GM10248 (cell line): ENCODE data around the gene RAC2.
"Not testable (repeated sequence)": the region's sequence is repeated elsewhere in the genome, so short reads cannot be mapped to it uniquely, and the experiment has no call there.

Source experiments
- CTCF ChIA-PET: fragments of 300-600 bp; sonication (Branson Sonifier 250); formaldehyde crosslinking; extraction: SDS; loops from one replicate; lab custom pipeline; 2021; ENCODE audit warnings: antibody characterized with exemption; lab: Yijun Ruan, JAX
- POLR2A ChIA-PET: fragments of 350-650 bp; sonication (Branson Sonifier 250); formaldehyde crosslinking; extraction: SDS; loops from one replicate; lab custom pipeline; 2020; ENCODE audit warnings: antibody characterized with exemption; lab: Yijun Ruan, JAX
- DNase-seq: peaks from one replicate; pipeline ENCODE4 v3.0.0; 2012; ENCODE audit errors: extremely low spot score
- TF ChIP-seq, protein P1 (sequence below): IDR thresholded peaks from 2 replicates; pipeline ENCODE4 v1.5.1; 2012; ENCODE audit warnings: mild to moderate bottlenecking, low read depth; ENCODE audit errors: extremely low read depth, missing control alignments, control extremely low read depth

The RAC2 gene

DNA sequence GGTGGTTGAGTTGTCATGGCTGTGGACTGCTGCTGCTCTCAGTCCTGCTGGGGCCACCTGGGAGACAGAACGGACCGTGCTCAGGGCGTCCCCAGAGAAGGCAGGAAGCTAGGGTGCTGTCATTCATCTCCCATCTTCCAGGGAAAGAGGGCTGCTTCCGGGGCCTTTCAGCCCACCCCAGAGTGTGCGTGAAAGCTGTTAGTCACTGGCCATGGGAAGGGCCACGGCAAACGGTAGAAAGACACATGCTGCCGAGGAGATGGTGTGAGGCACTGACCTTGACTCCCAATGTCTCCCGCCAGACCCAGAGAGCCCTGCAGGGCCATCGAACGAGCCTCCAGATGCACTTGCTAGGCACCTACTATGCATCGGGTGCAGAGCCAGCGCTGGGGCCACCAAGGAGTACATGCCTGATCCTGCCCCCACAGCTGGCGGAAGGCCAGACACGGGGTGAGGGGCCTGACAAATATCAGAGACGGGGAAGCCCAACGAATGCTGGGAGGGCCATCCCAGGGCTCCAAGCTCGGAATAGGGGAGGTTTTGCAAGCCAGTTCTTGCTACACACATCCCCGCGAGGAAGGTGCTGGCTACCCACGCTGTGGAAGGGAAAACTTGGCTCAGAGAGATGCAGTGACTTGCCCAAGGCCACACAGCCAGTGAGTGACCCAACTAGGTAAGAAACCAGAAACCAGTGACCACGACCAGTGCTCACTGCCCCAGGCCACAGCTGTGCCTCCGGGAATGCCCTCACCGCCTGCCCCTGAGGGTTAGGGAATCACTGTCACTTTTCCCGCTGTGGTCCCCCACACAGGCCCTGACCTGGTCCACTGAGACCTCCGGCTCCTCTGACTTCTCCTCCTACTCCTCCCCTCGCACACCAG is 10.1 kb downstream of the RAC2 start:
- ChIA-PET POLR2A (no interaction called here), CTCF (interaction anchor here (1.1 to 2.3 kb wide), 3 partner anchors 26 to 34 kb away, joined by 3 to 9 read pairs (median 4); no protein-coding TSS in a partner anchor)
- TF ChIP-seq, protein P1, sequence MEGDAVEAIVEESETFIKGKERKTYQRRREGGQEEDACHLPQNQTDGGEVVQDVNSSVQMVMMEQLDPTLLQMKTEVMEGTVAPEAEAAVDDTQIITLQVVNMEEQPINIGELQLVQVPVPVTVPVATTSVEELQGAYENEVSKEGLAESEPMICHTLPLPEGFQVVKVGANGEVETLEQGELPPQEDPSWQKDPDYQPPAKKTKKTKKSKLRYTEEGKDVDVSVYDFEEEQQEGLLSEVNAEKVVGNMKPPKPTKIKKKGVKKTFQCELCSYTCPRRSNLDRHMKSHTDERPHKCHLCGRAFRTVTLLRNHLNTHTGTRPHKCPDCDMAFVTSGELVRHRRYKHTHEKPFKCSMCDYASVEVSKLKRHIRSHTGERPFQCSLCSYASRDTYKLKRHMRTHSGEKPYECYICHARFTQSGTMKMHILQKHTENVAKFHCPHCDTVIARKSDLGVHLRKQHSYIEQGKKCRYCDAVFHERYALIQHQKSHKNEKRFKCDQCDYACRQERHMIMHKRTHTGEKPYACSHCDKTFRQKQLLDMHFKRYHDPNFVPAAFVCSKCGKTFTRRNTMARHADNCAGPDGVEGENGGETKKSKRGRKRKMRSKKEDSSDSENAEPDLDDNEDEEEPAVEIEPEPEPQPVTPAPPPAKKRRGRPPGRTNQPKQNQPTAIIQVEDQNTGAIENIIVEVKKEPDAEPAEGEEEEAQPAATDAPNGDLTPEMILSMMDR, result no peak
- DNase-seq, result no peak

DNA sequence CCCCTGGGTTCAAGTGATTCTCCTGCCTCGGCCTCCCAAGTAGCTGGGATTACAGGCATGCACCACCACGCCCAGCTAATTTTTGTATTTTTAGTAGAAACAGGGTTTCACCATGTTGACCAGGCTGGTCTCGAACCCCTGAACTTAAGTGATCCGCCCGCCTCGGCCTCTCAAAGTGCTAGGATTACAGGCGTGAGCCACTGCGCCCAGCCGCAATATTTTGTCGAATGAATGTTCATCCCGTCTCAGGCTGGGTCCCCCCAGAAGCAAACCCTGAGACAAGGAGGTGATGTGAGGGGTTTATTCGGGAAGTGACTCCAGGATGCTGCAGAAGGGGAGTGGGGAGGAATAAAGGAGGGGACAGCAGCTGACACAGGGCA is 10.7 kb downstream of the RAC2 start:
- CTCF ChIA-PET, result interaction anchor here (1.1 to 1.5 kb wide), 2 partner anchors 27 to 34 kb away, joined by 3 to 4 read pairs; no protein-coding TSS in a partner anchor
- POLR2A ChIA-PET, DNase-seq: not testable (repeated sequence)

DNA sequence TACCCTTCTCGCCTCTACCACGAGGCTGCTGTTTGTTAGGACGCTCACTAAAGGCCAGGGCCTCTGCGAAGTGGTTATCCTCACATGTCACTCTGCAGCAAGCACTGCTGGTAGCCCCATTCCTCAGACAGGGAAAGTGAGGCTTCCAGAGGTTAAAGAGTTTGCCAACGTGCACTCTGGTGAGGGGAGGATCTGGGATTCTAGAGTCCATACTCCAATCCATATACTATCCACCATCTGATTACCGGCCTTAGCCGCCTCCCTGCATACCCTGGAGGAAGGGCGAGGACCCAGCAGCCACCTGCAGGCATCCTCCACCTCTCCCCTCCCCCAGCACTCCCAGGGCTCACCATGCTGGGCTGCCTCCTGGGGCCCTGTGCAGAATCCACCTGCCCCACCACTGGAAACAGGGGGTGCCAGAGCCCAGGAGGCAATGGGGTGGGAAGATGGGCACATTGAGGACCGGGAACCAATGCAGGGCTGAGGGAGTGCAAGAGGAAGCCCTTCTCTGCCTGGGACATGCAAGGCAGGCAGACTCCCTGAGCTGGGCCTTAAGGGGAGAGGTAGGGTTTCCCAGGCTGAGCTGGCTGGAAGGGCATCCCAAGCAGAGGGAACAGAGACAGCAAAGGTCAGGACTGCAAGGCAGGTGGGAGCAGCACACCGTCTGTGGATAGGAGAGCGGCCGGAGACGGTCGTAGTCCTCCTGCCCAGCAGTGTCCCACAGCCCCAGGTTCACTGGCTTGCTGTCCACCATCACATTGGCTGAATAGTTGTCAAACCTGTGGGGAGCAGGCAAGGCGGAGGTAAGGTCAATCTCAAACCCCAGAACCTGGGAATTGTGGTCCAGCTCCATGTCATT is 11.7 kb downstream of the RAC2 start:
- ChIA-PET CTCF (interaction anchor here (1.0 to 5.3 kb wide), 3 partner anchors 11 to 28 kb away, joined by 3 to 45 read pairs (median 21); partner anchors contain the start of gene RAC2), POLR2A (interaction anchor here (3.1 kb wide), 1 partner anchor 11 kb away, joined by 13 read pairs; no protein-coding TSS in a partner anchor)
- TF ChIP-seq, protein P1, result no peak
- no peak for DNase-seq

DNA sequence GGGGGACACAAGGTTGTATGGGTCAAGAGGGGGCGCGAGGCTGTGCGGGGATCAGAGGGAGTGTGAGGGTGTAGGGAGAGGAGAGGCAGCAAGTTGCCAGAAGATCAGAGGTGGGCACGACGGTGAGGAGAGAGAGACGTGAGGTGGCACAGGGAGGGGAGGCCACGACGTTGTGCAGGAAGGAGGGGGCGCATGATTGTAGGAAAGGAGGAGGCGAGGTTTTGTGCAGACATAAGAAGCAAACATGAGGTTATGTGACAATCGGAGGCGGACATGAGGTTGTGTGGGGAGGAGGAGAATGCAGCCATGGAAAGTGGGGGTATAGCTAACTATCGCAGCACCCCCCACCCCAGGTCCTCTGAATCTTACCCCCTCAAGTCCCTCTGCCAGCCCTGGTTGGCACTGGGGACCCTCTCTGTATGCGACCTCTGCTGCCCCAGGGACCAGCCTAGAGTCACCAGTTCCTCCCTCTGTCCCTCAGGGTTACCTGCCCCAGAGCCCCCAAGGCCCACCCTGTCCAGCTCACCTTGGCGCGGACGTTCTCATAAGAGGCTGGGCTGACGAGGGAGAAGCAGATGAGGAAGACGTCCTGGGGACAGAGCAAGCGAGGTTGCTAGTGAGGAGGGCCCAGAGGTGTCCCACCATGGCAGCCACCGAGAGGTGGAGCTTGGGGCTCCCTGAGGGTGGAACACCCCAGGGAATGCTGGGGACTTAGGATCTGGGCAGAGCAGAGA is 12.5 kb downstream of the RAC2 start:
- no peak for DNase-seq
- CTCF ChIA-PET, result interaction anchor here (1.1 to 5.3 kb wide), 5 partner anchors 8 to 30 kb away, joined by 3 to 45 read pairs (median 21); partner anchors contain the start of gene RAC2
- TF ChIP-seq, protein P1, result no peak
- POLR2A ChIA-PET, result interaction anchor here (1.0 to 3.1 kb wide), 2 partner anchors 11 to 38 kb away, joined by 3 to 13 read pairs; no protein-coding TSS in a partner anchor

DNA sequence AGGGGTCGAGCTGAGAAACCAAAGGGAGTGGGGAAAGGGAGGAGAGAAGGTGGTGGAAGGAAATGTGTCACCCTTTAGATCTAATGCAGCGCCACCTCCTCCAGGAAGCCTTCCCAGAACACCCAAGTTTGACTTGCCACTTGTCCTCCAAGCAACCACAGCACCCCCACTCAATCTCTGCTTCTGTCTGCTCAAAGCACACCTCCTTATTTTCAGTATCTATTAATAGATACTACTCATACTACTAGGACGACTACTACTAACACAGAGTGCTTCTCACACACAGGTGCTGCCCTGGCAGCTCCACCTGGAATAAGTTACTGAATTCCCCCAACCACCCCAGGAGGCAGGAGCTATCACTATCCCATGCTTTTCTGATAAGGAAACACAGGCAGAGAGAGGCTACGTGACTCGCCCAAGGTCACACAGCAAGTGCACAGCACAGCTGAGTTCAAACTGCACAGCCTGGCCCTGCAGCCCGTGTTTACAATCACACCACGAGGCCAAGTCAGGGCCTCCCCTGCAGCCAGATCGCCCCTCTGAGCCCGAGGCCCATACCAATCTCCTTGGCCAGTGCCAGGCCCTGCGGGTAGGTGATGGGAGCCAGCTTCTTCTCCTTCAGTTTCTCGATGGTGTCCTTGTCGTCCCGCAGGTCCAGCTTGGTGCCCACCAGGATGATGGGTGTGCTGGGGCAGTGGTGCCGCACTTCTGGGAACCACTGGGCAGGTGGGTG is 13.2 kb downstream of the RAC2 start:
- DNase-seq, result peak; percentile 69
- ChIA-PET POLR2A (interaction anchor here (1.0 to 3.1 kb wide), 3 partner anchors 12 to 38 kb away, joined by 3 to 13 read pairs (median 5); no protein-coding TSS in a partner anchor), CTCF (interaction anchor here (0.9 to 5.3 kb wide), 8 partner anchors 9 to 65 kb away, joined by 3 to 45 read pairs (median 10); partner anchors contain the start of gene RAC2)
- TF ChIP-seq, protein P1, result no peak
